Measurements from ENCODE around the gene SAMD11.

SAMD11 gene

GRCh38 chr1:905811-906599 lies 17.7 kb upstream of the SAMD11 start:
- no peak for DNase-seq

- DNase-seq, result peak; percentile 48
Observed at GRCh38 chr1:906600-907420, 16.9 kb upstream of the SAMD11 start.

- no peak for DNase-seq
Observed at GRCh38 chr1:907611-908451, 15.9 kb upstream of the SAMD11 start.

- no peak for DNase-seq
Observed at GRCh38 chr1:908661-909060, 15.1 kb upstream of the SAMD11 start.

- DNase-seq, result no peak
Observed at GRCh38 chr1:909861-910310, 13.8 kb upstream of the SAMD11 start.

- no peak for DNase-seq
Observed at GRCh38 chr1:910311-910880, 13.3 kb upstream of the SAMD11 start.

GRCh38 chr1:910881-911721 lies 12.6 kb upstream of the SAMD11 start:
- DNase-seq, result peak; percentile 65

GRCh38 chr1:911875-912739 lies 11.6 kb upstream of the SAMD11 start:
- no peak for DNase-seq

GRCh38 chr1:912740-913301 lies 10.9 kb upstream of the SAMD11 start:
- DNase-seq, result no peak

- DNase-seq, result no peak
Observed at GRCh38 chr1:913491-914130, 10.1 kb upstream of the SAMD11 start.

- no peak for DNase-seq
Observed at GRCh38 chr1:914131-914890, 9.4 kb upstream of the SAMD11 start.

GRCh38 chr1:914891-915280 lies 8.8 kb upstream of the SAMD11 start:
- no peak for DNase-seq

GRCh38 chr1:915295-916172 lies 8.2 kb upstream of the SAMD11 start:
- DNase-seq, result no peak

GRCh38 chr1:916173-917075 lies 7.3 kb upstream of the SAMD11 start:
- DNase-seq, result no peak

GRCh38 chr1:917076-917459 lies 6.7 kb upstream of the SAMD11 start:
- no peak for DNase-seq

- no peak for DNase-seq
Observed at GRCh38 chr1:917466-918091, 6.1 kb upstream of the SAMD11 start.
